ENCODE data around the gene CNTN1.

CNTN1 gene

DNA sequence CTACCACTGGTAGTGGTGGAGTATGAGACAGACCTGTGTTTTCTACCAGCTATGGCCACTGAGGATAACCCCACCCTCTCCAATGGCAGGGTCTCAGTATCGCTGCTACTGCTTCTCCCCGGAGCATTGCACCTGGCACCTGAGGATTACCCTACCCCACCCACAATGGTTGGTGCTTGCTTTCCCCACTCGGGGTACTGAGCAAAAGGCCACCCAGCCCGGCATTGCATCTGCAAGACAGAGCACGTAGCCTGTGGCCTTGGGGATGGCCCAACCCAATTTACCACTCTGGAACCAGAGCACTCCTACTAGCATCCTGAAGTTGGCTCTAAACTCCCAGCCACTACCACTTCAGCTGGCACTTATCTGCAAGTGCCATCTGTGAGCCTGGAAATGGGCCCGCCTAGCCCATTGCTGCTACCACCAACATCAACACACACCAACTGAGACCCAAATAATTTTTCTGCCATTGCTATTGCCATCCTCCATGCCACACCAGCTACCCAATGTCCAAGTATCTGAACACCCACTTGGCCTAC lies 145.7 kb downstream of the CNTN1 start:
- no peak for DNase-seq (ENCODE audit: low read depth)

DNA sequence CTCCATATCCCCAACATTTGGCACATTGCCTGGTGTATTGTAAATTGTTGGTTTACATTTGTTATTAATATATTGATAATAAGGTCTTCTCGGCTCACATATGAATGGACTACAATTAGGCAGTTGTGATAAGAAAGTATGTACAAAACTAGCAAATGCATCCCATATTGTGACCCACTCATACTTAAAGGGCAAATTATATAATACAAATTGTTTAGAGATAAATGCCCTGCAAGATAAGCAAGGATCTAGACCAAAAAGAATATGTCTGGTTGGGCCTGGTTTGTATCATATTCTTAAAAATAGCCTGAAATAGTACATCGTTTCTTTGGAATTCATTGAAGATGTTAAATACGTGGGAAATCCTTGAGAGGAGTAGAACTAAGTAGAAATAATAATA lies 151.3 kb downstream of the CNTN1 start:
- no peak for DNase-seq (ENCODE audit: low read depth)

DNA sequence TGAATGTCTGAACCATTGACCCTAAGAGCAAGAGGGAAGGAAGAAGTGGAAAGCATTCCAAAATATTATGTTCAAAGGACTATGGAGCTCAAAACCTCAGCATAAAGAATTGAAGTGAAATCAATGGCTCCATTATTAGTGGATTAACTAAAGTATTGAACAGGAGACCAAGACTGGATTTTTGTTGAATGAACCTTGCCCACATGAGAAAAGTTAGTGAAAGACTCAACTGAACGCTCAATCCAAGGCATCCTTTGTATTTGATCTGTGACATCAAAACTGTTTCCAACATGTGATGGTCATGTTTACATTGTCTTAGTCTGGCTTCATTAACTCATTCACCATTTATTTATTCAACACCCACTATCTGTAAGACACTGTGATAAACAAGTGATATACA lies 161.0 kb downstream of the CNTN1 start:
- no peak for DNase-seq (ENCODE audit: low read depth)

DNA sequence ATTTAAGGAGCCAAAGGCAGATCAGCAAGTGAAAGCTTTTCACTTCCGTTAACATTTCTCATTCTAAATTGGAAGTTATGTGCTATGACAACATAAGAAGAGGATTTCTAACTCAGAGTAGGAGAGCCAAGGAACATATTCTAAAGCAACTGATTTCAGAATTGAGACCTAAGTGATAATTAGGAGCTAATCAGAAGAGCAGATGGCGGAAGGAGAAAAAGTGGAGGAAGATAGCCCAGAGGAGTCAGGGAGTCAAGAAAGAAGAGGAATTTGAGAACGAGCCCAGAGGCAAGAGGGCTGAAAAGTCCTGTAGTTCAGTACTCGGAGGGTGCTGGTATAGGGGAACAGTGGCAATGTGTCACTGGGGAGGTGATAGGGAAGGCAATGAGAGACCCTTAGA lies 162.4 kb downstream of the CNTN1 start:
- no peak for DNase-seq (ENCODE audit: low read depth)

DNA sequence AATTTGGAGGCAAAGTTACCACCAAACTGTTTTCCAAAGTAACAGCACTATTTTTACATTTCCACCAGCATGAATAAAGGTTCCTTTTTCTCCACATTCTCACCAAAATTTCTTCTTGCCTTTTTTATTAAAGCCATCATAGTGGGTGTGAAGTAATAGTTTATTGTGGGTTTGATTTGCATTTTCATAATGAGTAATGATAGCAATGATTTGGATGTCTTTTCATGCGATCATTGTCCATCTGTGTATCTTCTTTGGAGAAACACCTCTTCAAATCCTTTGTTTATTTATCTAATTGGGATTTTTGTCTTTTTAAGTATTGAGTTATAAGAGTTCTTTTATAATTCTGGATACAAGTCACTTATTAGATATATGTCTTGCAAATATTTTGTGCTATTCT lies 172.7 kb downstream of the CNTN1 start:
- no peak for DNase-seq (ENCODE audit: low read depth)

DNA sequence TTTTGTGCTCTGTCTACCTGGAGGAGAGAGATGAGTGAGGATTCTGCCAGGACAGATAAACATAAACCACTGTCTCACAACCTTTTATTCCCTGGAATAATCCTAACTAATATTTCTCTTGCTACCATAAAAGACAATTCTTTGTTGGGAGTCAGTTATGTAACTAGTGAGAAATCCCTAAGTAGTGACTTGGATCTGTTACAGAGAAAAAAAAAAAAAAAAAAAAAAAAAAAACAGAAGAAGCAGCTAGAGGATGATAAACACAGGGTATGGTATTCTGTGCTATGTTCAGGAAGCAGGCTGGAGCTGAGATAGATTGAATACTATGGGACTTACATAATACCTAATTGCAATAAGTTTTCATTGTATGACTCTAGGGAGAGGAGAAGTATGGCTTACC lies 178.7 kb downstream of the CNTN1 start:
- no peak for DNase-seq (ENCODE audit: low read depth)

DNA sequence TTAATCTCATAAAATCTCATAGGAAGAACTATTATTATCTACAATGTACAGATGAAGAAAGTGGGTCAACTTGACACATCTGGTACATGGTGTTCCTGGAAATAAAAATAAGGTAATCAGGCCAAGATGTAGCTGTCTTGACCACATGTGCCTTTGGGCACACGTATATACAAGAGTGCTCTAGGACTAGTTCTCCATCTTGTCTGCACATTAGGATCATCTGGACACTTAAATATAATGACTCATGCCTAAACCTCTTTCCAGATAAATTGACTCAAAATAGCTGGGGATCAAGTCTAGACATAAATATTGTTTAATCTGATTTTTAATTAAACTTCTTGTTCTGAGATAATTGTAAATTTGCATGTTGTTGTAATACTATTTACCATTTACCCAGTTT lies 182.6 kb downstream of the CNTN1 start:
- no peak for DNase-seq (ENCODE audit: low read depth)

DNA sequence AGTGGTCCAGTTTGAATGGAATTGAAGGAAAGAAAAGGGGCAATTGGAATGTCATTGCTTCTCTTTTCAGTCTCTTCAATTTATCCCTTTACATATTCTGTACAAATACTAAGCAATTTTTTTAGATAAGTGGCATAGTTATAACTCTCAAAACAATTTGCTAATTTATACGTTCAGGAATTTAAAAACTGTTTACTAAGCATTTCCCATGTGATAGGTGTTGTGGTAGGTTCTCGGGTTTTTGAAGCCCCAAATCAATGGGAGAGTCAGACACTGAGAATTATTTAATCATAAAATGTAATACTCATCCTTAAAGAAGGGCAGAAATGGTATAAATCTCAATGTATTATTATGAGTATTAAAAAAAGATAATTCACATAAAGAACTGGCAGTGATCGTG lies 197.1 kb downstream of the CNTN1 start:
- no peak for DNase-seq (ENCODE audit: low read depth)

DNA sequence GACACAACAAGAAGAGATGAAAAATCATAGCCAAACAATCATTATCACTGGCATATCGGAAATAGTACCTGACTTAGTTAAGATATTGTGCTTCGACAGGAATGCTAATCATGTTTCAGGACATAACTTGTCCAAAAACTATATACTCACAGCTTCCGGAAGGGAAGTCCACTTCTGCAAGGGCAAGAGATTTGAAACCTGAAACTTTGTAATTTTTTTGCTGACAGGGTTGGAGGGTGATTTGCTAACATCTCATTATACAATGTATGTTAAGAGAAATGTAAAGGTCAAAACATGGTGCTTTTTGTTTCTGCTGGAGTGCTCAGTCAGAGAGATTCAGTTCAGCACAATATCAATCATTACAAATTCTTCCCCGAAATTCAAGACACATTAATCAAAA lies 200.3 kb downstream of the CNTN1 start:
- no peak for DNase-seq (ENCODE audit: low read depth)

DNA sequence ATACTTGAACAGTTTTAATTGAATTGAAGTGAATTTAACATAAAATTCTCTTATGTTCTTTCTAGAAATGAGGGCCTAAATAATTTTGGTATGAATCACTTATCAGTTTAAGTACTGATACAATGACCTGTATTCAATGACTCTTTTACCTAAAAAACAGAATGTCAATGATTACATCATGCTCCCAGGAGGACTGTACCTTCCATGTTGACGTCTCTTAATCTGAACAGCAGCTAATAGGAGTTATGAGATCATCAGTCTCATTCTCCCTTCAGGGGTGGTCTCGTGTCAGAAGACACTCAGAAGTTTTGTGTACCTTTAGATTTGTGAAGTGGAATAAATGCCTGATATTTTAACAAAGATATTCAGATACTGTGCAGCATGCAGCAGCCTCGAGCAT lies 206.3 kb downstream of the CNTN1 start:
- no peak for DNase-seq (ENCODE audit: low read depth)

DNA sequence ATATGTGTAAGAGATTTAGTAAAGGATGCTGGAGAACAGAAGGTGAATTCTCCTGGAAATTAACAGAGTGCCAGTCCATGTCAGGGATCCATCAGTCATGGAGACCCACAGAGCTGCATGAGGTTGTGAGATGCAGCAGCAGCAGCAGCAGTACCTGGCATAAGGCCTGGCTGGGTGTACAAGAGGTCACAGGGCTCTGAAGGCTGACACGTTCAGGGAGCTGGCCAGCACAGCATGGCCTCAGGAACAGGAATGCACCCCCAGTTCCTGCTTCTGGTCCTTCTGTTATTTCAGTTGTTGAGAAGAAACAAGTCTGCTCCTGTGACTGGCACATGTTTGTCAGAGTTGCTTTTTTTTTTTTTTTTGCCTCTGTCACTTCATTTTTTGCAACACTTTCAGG lies 210.8 kb downstream of the CNTN1 start:
- DNase-seq (ENCODE audit: low read depth): no peak

DNA sequence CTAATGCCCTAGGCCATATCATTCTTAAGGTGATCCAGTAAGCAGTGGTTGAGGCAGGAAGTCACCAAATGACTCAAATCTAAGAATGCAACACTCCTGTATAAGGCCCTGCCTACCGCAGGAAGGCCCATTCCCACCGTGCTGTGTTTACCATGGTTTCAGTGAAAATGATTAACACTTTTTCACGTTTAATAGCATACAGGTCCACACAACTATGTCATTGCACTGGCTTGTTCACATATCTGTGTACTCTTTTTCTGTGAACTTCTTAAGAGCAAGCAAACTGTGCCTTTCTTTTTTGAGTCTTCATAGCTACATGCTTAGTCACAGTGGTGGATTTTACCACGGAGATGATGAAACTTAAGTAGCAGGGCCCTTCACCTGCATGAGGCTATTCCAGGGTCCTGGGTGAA lies 214.9 kb downstream of the CNTN1 start:
- peak; percentile 23 for DNase-seq (ENCODE audit: low read depth)

DNA sequence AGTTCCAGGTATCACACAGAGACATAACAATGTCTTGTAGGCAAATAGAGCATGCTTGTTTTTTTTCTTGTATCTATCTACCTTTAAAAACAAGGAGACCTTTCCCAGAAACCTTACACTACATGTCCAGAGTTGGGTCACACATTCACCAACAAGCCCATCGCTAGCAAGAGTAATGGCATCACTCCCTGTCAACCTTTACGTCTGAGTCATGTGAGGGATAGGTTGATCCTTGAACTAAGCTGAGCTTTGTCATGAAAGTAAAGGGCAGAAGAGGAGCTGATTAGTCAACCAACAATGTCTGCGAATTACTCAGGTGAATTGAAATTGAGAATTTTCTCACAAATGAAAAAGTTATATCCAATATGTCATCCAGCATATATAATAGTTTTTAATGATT lies 219.4 kb downstream of the CNTN1 start:
- no peak for DNase-seq (ENCODE audit: low read depth)

DNA sequence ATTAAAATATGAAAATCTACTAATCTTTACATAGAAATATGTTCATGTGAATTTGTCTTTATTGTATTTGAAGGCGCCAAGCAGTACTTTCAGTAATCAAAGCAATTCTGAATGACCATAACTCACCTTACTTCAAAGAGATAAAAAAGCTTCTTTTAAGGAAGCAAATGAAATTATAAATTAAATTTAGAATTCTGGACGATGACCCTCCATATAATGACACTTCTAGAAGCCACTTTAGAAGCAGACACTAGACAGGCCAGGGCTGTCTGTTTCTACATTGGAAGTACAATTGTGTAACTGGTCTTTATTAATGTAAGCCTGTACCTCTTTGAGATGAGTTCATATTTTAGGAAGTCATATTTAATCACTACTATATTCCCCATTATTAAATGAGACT lies 222.9 kb downstream of the CNTN1 start:
- DNase-seq (ENCODE audit: low read depth): no peak

DNA sequence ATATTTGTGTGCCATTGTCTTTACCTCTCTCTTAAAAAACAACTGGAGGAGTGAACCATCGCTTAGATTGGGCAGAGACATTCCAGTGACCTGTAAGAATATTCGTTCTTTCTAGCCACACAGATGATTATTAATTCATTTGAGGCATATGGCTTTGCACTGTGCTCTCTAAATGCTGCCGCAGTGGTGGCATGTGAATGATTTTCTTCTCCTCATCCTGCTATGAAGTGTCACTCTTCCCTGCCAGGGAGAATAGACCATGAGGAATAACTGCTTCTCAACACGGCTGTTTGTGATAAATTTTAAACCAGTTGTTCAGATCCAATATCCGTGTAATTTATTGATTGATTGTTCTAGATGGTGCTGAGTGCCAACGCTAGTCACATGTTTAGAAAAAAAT lies 225.3 kb downstream of the CNTN1 start:
- no peak for DNase-seq (ENCODE audit: low read depth)

DNA sequence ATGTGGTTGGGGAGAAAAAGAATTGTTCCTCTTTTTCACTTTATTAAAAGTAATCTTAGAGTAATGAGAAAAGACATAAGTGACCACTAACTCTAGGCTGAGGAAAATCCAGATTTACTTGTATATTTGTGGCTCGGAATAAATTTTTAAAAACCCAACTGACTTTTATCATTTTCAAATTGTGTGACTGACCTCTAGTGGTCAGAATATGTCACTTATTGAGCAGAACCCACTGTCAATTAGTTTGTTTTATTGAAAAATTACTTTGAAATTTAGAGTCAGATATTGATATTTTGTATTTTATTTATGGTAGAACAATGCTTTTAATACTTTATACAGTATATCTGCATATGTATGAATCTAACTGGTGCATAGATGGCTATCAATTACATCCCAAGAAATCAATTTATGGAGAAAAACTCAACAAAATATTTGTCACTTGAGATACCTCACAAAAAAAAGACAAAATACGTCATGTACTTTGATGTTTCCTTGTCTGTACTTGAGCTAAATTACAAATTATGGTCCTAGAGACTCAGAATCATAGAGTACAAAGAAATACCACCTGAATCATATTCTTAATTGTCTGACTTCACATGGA lies 229.4 kb downstream of the CNTN1 start:
- DNase-seq (ENCODE audit: low read depth): peak; percentile 10

DNA sequence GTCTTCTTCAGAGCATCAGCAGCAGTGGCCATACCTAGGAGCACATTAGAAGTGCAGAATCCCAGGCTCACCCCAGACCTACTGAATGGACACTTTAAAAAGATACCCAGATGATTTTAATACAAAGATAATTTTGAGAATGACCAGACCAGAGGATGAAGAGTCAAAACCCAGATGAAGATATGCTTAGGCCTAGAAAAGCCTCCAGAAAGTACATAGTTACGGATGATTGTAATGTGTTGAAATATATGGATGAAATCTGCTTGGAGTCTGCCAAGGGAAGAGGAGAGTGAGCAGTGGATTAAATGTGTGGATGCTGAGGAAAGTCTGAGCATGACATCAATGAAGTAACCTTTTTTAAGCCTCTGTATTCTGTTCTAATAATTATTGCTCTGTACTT lies 245.7 kb downstream of the CNTN1 start:
- DNase-seq (ENCODE audit: low read depth): no peak

DNA sequence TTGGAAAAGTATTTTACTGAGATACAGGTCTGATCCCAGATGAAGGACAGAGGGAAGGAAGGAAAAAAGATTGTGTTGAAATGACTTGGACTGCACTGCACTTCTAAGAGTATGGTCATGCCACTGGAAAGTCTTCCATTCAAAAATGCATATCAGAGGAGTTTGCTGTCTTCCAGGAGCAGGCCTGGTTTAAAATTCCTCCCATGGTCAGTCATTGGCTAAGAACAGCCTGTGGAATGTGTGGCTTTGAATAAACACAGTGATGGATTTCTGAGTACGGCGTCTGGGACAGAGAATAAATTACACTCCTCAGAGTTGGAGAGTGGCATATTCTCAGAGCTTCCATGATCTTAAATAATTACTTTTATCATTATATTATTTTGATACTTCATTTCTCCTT lies 250.1 kb downstream of the CNTN1 start:
- DNase-seq (ENCODE audit: low read depth): peak; percentile 81

DNA sequence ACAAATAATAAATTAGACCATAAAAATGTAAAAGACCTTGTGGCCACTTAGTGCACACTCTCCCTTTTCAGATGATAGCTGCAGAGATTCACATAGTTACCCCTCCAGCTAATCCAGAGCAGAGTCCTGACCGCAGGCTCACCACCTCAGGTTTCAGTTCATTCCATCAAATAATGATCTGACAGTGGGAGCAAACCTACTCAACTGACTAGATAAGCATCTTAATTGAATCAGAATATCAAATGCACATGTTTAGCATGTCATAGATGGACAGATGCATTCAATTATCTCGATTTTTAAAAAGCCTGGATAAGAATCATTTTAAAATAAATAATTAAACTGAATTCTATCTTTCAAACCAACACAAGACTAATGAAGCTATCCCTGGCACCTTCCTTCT lies 253.5 kb downstream of the CNTN1 start:
- no peak for DNase-seq (ENCODE audit: low read depth)

DNA sequence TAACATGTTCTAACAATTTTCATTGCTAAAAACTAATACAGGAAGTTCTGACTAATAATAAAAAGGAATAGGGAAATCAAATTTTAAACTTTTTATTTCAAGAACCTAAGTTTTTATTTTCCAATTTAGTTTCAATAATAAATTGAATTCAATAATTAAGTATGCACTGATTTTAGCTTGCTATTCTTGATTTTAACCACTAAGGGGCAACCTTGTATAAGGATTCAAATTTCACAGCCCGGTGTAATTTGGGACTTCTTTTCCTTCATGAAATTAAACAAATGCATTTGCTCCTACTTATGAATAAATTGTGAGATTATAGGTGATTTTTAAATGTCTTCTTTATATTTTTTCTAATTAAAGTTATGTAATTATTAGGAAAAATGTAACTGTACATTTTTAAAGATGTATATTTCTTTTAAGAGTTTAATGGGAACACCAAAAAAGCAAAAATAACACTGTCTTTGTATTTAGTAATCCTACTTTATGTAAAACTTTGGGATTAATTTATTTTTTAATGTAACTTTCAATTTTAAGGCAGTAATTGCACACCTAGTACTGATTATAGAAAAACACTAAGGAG lies 254.5 kb downstream of the CNTN1 start:
- peak; percentile 45 for DNase-seq (ENCODE audit: low read depth)

DNA sequence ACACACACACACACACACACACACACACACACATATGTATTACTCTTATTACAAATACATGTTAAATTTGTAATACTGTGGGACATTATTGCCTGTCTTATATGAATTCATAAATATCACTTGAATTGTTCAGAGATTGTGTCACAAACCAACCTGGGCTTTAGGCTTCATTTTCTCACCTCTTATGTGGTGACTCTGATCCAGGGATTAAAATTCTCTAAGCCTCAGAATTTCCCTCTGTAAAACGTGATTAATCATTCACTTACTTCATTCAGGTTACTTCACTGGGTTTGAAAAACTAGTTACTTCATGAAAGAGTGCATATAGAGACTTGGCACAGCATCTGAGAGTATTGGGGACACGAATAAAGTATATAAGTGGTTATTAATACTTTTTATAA lies 255.6 kb downstream of the CNTN1 start:
- peak; percentile 82 for DNase-seq (ENCODE audit: low read depth)

DNA sequence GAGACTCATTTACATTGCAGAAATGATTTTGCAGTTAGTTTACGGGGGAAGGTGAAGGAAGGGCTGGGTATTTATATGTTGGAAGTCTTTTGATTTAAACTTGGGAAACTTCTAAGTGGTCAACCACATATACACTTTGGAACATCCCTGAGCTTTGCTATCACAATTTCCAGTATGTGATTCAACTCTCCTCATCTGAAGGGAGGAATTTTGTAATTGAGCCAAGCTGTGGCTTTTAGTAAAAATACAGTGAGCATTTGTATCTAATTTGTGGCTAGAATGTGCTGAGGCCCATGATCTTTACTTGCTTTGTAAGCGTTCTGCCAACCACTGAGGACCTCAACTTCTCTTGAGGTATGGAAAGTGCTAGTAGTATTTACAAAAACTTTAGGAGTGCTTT lies 260.8 kb downstream of the CNTN1 start:
- DNase-seq (ENCODE audit: low read depth): peak; percentile 94

DNA sequence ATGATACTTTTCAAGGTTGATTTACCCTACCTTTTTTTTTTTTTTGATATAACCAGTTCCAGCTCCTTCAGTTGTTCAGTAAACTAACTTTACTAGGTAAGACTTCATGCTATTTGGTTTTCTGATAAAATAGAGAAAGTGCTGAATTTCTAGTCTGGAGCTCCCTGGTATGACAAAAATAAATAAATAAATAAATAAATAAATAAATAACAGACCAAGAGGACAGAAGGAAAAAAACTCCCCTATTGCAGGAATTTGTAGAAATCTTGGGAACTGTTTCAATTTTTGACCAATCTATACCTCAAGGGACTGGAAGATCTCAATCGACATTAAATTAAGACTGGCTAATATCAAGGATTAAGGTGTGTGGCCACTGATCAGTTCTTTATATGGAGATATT lies 265.2 kb downstream of the CNTN1 start:
- no peak for DNase-seq (ENCODE audit: low read depth)

DNA sequence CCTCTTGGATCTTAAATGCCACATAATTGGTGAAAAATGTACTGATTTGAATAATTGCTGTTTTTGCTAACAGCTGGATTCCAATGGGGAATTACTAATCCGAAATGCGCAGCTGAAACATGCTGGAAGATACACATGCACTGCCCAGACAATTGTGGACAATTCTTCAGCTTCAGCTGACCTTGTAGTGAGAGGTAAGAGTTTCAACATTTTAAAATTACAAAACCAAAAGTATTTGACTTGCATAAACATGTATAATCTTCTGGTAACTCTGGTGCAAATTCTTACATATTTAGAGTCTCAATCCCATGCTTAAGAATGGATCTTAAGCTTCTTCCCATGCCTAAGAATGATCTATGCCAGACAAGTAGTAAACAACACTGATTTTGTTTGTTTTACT lies 266.8 kb downstream of the CNTN1 start:
- DNase-seq (ENCODE audit: low read depth): peak; percentile 100
